DMS 273 (cell line): ENCODE measurements around the gene SPRED2.
"Not testable (repeated sequence)": the region's sequence is repeated elsewhere in the genome, so short reads cannot be mapped to it uniquely, and the experiment has no call there.

Experiments
- DNase-seq: peaks from one replicate; lab custom pipeline; 2025; ENCODE audit not compliant: unreplicated experiment; lab: John Stamatoyannopoulos, UW

SPRED2 gene

DNA sequence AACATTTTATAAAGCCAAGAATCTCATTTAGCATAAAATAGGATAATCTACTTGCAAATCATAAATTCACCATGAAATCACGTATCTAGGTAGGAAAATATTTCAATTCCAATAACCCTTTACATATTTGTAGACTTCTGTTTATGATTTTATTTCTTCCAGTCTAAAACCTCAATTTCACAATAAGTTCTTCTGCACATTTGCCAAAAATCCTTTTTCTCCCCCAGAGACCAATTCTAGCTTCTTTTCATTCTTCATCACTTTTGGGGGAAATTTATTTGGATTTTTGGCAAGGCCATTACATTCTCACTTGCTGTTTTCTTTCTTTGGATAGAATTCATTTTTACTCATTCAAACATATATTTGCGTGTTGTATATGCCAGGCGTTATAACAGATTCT, 86.8 kb downstream of the SPRED2 start:
- DNase-seq, result no peak

DNA sequence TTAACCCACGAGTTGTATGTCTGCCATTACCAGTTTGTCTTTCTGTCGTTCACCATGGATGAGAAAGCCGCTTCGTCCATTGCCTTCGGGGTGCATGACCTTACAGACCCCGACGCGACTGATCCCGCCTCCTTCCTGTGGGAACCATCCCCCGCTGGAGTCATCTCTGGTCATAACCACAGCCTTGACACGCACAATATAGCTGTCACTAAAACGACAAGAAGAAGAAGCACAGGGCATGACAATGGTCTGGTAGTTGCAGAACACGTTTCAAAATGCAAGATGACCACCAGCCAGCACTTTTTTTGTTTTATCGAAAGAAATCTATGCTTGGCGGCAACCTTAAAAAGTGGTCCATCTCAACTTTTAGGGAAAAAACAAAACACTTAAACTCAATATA, 87.7 kb downstream of the SPRED2 start:
- DNase-seq, result no peak

DNA sequence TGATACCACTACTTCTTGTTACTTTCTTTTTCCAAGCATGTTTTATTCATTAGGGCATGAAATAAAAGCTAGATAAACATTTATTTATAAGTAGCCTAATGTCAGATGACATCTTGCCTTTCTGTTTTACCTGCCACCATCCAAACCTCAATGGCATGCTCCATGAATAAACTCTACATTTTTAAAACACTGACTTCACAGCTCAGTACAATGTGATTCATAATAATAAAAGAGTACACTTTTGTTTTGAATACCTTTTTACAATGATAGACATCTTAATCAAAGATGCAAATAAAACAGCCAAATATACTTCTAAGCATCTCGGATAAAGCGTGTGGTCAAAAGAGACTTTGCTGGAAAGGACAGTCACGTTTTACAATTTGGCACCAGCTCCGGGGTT, 88.2 kb downstream of the SPRED2 start:
- DNase-seq, result no peak

DNA sequence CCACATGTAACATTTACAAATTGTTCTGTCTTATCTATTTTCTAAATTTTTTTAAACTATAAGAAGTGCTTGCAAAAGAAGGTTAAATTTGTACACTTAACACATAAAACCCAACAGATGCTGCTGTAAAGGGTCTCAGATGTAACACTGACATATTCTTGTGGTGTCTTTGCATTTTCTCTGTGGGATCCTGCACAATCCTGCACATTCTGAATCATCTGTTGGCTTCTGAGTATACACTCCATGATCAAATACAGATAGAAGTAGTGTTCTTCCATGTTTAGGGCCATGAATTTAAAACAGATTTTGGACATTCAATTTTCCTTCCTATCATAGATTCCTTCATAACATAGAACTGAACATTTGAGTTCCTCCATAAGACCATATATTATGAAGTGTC, 89.0 kb downstream of the SPRED2 start:
- no peak for DNase-seq

DNA sequence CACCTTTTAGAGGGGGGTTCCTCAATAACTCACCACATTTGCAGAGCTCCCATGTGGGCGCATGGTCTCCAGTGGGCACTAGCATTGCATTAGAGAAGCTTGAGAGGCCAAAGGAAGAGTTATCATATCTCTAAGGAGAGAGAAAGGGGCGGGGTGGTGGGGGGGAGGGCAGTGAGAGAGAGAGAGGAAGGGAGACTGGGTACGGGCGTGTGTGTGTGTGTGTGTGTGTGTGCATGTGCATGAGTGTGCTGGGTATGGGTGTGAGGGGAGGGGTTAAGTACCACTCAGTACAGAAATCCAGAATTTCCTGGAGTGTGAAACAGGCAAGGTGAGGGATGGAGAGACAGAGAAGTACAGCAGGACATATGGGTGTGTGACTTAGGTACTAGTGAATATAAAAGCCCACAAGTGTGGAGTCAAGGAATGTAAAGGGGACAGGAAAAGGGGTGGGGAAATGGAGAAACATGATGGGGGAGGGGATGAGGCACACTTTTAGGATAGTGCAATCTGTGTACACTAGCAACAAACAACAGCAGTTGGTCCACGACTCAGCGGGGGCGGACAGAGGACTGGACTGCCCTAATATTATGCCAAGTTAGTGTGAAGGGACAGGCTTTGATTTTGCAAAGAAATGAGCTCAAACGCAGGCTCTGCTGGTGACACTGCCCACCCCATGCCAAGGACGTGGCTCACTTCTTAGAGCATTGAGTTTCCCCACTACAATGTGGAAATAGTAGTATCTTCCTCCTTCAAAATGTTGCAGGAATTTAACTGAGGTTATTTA, 91.3 kb downstream of the SPRED2 start:
- no peak for DNase-seq

DNA sequence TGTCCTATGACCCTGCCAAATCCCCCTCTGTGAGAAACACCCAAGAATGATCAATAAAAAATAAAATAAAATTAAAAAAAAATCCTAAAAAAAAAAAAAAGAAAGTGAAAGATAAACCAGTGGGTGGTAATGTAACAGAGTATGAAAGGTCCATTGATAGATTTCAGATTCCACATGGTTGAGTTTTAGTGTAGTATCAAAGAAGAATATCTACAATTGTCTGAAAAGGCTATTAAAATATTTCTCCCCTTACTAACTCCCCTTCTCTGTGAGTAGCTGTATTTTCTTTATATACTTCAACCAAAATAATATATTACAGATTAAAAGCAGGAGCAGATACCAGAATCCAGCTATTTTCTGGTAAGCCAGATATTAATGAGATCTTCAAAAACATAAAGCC, 92.8 kb downstream of the SPRED2 start:
- no peak for DNase-seq

DNA sequence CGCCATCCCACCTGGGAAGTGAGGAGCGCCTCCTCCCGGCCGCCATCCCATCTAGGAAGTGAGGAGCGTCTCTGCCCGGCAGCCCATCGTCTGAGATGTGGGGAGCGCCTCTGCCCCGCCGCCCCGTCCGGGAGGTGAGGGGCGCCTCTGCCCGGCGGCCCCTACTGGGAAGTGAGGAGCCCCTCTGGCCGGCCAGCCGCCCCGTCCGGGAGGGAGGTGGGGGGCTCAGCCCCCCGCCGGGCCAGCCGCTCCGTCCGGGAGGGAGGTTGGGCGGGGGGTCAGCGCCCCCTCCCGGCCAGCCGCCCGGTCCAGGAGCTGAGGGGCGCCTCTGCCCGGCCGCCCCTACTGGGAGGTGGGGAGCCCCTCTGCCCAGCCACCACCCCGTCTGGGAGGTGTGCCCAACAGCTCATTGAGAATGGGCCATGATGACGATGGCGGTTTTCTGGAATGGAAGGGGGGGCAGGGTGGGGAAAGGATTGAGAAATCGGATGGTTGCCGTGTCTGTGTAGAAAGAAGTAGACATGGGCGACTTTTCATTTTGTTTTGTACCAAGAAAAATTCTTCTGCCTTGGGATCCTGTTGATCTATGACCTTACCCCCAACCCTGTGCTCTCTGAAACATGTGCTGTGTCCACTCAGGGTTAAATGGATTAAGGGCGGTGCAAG, 93.4 kb downstream of the SPRED2 start:
- DNase-seq, result not testable (repeated sequence)

DNA sequence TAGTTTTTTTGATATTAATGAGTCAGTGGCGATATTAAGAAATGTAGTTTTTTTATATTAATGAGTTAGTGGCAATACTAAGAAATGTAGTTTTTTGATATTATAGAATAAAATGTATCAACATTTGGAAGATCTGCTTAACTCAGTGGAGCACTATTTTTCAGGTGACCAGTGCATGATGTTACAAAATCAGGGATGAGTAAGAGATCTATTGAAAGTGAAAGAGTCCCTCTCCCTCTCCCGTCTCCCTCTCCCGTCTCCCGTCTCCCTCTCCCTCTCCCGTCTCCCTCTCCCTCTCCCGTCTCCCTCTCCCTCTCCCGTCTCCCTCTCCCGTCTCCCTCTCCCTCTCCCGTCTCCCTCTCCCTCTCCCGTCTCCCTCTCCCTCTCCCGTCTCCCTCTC, 94.5 kb downstream of the SPRED2 start:
- not testable (repeated sequence) for DNase-seq

DNA sequence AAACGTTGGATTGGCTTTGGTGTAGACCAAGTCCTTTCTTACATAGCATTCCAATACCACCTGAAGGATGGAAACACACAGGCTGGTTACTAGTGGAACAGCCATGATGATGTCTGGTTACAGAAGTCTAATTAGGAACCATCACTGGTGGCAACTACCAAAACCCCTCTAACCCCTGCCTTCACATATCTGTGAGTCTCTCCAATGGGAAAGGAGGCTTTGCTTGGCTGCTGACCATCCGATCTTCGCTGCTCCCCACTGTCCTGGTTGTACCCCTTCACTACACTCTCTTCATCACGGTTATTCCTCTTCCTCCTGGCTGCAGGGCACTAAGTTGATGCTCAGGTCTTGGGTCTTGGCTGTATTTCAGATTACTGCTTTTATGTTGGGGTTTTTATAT, 97.7 kb downstream of the SPRED2 start:
- DNase-seq, result no peak

DNA sequence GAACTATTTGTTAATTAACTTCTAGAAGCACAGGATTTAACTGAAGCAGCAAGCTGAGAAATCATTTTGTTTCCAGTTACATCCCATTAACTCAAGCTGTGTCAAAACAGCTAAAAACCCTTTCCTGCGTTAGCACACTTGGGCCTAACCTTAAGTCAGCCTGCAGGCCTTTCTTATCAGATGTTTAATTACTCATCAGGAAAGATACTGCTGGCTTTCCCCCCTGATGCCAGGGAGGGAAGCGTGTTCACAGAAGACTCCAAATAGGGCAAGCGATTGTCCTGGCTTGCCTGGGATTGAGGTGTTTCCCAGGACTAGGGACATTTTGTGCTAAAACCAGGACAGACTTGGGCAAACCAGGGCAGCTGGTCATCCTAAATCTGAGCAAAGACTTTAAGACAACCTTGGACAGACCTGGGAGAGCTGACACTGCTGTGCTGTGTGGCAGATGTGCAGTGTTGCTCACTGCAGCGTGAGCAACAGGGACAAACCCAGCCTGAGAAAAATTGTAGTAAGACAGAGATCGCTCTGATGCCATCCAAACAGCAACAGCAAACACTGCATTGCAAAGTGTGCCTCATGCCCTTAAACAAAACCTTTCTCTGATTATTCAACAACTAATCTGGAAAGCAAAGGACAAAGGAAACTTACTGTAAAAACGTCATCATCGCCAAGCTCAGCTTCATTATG, 100.9 kb downstream of the SPRED2 start:
- DNase-seq, result no peak

DNA sequence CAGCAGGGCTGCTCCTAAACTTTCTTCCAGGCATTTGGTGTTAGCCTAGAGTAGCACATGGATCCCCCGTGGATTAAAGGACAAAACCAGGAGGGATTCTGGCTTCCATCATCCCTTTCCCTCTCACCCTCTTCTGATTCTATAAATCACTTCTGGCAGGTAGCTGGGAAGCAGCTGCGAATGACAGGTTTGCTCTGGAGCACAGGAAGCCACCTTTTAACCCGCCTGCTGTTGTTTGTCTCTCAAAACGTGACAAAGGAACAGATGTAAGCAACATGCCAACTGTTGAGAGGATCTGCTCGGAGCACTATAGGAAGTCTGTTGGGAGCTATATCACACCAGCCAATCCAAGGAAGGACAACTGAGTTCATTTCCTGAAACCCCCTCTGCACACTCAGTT, 102.9 kb downstream of the SPRED2 start:
- peak; percentile 72 for DNase-seq

DNA sequence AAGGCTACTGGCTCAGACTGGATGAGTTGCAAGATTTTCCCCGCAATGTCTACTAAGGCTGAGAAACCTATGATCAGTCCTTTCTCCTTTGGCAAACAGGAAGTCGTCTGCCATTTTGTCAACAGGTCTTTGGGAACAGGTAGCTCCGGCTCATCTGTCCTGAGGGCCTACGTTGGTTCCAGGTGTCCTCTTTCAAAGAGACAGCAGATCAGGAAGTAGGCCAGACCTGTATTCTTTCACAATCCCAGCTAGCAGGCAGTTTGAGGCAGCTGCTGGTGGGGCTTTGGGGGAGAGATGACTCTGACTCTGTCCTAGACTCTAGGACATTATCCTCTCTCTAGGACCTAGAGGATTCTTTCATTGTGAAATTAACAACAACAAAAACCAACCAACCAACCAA, 106.1 kb downstream of the SPRED2 start:
- DNase-seq, result no peak

DNA sequence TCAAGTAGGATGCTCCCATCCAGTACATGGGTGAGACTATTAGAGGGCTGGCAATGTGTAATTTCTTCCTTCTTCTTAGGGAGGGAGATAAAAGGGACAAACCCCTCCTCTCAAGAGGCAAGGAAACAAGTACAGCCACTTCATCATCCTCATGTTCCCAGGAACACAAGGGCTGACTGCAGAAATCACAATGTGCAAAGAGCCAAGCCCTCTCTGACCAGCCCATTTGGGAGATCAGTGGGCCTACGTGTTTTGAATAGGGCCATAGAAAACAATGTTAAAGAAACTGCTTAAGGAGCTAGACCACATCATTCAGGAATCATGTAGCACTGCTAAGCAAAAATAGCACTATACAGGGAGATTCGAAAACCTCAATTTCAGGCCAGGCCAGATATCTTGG, 107.3 kb downstream of the SPRED2 start:
- DNase-seq, result no peak

DNA sequence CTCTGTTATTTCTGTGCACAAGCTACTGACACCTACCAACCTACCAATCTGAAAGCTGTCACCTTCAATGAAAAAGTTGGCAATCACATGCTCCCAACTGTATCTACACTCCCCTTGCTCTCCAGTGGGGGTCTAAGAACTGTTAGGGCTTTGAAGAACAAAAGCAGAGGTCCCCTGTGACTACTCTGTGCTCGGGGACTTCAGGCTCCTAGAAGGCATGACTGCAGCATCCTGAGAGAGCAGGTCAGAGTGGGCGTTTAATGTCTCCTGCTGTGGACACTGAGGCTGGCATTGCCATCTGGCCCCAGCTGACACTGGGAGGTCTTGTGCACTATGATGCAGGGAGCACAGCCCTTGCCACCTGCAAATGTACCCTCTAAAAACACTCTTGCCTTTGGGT, 111.5 kb downstream of the SPRED2 start:
- no peak for DNase-seq

DNA sequence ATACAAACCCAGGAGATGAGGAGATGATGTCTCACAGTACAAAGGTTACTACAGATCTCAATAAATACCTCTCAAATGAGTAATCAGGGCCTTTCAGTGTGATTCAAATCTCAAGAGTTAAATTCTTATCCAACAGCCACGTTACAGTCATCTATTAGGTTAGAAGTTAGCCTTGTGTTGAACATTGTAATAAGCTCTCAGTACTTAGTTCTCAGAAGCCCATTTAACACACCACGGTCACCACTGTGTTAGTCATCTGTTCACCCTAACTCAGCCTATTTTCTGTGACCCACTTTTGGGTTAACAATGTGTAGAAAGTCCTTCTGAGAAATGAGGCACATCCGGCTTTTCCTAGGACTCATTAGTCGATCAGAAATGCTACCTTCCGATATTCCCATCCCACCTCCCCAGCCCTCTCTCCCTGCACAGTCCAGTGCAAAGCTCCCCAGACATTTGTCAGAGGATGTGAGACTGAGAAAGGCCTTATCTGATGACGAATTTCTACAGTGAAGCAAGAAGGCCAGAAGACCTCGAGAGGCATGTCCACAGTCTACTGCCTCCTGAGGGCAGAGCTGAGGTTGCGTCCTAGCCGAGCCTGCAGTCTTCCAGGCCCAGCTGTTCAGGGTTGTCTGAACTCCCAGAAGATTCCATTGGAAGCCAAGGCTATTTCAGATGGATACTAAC, 112.2 kb downstream of the SPRED2 start:
- peak; percentile 20 for DNase-seq

DNA sequence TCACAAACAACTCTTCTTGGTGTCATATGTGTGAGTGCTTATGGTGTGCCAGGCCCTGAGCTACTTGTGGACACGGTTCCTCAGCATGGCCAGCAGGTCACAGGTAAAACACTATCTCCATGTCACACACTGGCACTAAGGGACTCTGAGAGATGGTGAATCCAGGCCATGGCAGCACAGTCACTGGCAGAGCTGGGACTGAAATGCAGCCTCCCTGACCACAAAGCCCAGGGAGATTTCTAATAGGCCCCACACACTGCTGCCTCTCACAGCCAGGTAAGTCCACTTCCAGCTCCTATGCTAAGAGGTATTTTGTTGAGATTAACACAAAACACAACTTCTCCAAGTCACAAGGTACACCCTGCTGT, 112.7 kb downstream of the SPRED2 start:
- DNase-seq, result no peak

DNA sequence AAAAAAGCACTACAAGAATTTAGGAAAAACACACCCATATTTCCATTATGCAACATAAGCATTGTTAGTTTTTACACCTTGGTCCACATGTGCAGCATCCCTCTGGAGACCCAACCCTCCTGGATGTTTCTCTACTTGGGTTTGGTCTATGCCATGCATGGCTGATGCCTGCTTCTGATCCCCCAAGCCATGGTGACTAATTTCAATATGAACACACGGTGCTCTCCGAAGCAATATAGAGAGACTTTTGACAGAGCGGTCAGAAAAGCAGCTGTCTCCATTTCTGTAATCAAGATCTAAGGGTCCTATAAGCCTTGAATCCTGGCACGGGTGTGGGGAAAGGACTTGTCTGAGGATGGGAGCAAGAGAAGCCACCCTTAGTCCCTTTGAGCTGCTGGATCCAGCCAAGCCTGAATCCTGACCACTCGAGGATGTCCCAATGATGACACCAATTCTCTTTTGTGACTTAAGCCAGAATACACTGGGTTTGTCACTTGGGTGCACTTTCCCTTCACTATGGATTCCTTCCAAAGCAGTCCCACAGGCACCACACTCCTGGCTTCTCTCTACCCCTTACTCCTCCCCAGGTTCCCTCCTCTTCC, 113.2 kb downstream of the SPRED2 start:
- no peak for DNase-seq

DNA sequence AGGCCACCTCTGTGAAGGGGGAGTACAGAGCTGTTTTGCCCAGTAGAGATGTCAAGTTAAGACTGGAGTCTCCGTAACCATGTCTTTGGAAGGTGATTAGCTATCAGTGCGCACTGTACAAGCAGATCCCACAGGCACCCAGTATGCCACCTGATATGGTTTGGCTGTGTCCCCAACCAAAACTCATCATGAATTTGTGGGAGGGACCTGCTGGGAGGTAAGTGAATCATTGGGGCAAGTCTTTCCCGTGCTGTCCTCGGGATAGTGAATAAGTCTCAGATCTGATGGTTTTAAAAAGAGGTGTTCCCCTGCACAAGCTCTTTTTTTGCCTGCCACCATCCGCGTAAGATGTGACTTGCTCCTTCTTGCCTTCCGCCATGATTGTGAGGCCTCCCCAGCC, 114.6 kb downstream of the SPRED2 start:
- DNase-seq, result no peak

DNA sequence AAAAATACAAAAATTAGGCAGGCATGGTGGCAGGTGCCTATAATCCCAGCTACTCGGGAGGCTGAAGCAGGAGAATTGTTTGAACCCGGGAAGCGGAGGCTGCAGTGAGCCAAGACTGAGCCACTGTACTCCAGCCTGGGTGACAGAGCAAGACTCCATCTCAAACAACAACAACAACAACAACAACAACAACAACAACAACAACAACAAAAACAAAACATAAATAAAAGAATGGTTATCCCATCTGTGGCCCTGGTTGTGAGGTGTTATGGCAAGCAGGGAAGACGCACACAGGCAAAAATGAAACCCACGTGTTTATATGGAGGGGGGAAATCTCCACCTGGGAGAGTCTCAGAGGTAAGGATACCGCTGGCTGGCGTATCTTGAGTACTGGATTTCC, 115.0 kb downstream of the SPRED2 start:
- not testable (repeated sequence) for DNase-seq

DNA sequence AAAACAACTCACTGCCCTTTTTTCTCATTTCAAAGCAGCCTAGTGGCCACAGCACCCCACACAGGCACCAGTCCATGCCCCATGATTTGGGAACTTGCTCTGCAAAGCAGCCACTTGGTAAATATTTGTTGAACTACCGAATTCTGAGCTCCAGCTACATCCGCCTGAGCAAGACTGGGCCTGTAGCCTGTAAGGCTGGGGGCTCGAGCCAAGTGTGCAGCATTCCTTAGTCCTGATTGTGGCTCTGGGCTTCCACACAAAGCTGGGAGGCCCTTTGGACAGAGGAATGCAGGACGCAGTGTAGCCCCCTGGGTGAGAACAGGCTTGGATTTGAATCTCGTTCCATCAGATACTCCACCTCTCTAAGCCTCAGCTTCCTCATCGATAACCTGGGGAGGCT, 116.3 kb downstream of the SPRED2 start:
- no peak for DNase-seq

DNA sequence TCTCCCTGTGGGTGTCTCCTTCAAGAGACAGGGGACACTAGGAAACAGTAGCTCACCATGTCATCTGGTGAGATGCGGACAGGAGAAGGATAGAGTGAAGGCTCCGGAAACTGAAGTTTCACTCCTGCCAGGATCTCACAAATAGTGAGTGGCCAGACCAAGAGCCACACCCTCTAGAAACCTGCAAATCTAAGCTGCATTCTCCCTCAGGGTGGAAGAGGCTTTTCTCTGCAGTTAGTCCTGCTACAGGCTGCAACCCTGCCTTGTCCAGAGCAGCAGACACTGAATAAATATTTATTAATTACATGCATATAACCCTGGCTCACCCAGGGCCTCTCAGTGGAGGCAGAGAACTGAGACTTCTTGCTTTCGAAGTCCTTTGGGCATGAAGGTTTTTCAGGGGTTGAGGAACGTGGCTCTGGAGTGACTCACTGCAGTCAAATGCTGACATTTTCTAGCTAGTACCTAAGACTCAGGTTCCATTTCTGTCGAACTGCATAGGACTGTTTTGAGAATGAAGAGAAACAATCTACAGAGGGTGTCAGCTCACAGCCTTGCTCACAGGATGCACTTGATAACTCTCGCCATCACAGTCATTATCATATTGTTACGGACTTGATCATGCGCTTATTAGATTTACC, 117.5 kb downstream of the SPRED2 start:
- DNase-seq, result no peak
